Activated T-cell treated with anti-CD3 and anti-CD28 coated beads, Interleukin-2, amount 50 U/mL, for 24 hours (primary cell): Measurements from ENCODE around the gene KRT81.
"Not testable (repeated sequence)": the region's sequence is repeated elsewhere in the genome, so short reads cannot be mapped to it uniquely, and the experiment has no call there.

Source experiments
- DNase-seq: peaks from one replicate; pipeline ENCODE4 v3.0.0-alpha.2; 2020
- H3K27ac Mint-ChIP-seq: 2 replicates; pipeline ENCODE4 v1.8.0; 2020; ENCODE audit warnings: mild to moderate bottlenecking, mixed read lengths
- H3K27me3 Mint-ChIP-seq: 2 replicates; pipeline ENCODE4 v1.8.0; 2020; ENCODE audit warnings: mixed read lengths
- H3K36me3 Mint-ChIP-seq: 2 replicates; pipeline ENCODE4 v1.8.0; 2020; ENCODE audit warnings: low read depth, mixed read lengths
- H3K4me1 Mint-ChIP-seq: 2 replicates; pipeline ENCODE4 v1.8.0; 2020; ENCODE audit warnings: low read depth, mixed read lengths
- H3K4me3 Mint-ChIP-seq: 2 replicates; pipeline ENCODE4 v1.8.0; 2020; ENCODE audit warnings: mild to moderate bottlenecking, moderate library complexity, mixed read lengths
- H3K9me3 Mint-ChIP-seq: 2 replicates; pipeline ENCODE4 v1.8.0; 2020; ENCODE audit warnings: mixed read lengths

KRT81 gene

GRCh38 chr12:52294803-52295202 lies 3.5 kb upstream of the KRT81 start:
- Mint-ChIP-seq H3K4me3 (no peak overlapping the region), H3K36me3 (no peaks in the 10 kb centered on the region), H3K4me1 (no peaks in the 10 kb centered on the region), H3K27ac (no peak overlapping the region), H3K9me3 (no peaks in the 10 kb centered on the region), H3K27me3 (peaks cover 20% of the 10 kb centered on the region)
- DNase-seq: no peak

DNA sequence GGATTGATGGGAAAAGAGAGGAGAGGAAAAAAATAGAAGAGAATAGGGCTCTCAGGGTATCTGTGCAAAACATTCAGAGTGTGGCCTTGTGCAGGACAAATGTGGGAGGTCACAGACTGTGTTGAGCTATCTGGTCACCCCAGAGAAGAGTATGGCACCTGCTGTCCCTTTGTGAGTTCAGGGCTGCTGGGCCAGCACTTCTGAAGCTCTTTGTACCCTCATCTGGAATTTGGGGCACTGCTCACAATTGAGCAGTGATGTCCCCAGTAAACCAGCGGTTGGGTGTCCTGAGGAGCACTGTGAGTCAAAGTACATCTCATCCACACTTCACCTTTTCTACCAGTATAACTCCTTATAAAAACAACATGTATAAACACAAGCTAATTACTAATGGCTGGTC lies 2.6 kb upstream of the KRT81 start:
- no peak overlapping the region for H3K4me3 Mint-ChIP-seq
- peaks cover 17% of the 10 kb centered on the region for H3K27me3 Mint-ChIP-seq
- no peaks in the 10 kb centered on the region for H3K36me3 Mint-ChIP-seq
- no peaks in the 10 kb centered on the region for H3K4me1 Mint-ChIP-seq
- no peak for DNase-seq
- no peaks in the 10 kb centered on the region for H3K9me3 Mint-ChIP-seq
- no peak overlapping the region for H3K27ac Mint-ChIP-seq

- not testable (repeated sequence) for H3K9me3 Mint-ChIP-seq, DNase-seq, H3K27ac Mint-ChIP-seq
Observed at GRCh38 chr12:52290483-52291134, 725 bp downstream of the KRT81 start.

GRCh38 chr12:52287816-52288805 lies 3.2 kb downstream of the KRT81 start:
- H3K36me3 Mint-ChIP-seq, DNase-seq, H3K4me3 Mint-ChIP-seq, H3K27ac Mint-ChIP-seq, H3K9me3 Mint-ChIP-seq, H3K27me3 Mint-ChIP-seq, H3K4me1 Mint-ChIP-seq: not testable (repeated sequence)

More at GRCh38 chr12:52290483-52291134, 725 bp downstream of the KRT81 start:
- not testable (repeated sequence) for H3K36me3 Mint-ChIP-seq, H3K4me3 Mint-ChIP-seq, H3K27me3 Mint-ChIP-seq, H3K4me1 Mint-ChIP-seq

DNA sequence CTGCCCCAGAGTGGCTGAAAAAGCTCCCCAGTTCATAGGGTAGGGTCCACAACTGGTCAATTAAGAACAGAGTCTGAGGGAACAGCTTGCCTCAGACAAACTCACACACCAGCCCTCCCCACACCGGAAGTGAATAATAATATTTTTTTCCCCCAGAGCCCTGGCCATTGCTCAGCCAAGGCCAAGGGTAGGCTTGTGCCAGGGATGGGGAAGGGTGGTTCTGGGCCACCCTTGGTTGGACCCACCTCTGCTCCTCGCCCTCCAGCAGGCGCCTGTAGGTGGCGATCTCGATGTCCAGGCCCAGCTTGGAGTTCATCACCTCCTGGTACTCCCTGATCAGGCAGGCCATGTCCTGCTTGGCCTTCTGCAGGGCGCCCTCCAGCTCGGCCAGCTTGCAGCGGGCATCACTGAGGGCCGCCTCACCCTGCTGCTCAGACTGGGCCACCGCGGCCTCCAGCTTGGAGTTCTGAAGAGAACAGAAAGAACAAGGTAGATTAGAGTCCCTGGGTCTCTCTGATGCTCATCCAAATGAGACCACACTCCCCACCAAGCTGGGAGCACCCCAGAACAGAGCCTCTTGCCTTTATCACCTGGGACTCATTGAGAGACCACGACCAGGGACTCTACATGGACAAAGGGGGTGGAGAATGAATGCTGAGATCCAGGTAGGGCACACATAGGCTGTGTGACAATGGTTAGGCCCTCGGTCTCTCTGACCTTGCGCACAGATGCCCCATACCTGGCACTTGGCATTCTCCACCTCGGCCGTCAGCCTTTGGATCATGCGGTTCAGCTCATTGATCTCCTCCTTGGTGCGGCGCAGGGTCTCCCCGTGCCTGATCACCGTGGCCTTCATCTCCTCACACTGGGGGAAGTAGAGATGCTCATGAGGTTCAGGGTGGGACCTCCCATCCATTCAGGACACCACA lies 4.2 kb downstream of the KRT81 start:
- not testable (repeated sequence) for H3K4me1 Mint-ChIP-seq, H3K36me3 Mint-ChIP-seq, DNase-seq, H3K27me3 Mint-ChIP-seq, H3K27ac Mint-ChIP-seq, H3K4me3 Mint-ChIP-seq, H3K9me3 Mint-ChIP-seq

DNA sequence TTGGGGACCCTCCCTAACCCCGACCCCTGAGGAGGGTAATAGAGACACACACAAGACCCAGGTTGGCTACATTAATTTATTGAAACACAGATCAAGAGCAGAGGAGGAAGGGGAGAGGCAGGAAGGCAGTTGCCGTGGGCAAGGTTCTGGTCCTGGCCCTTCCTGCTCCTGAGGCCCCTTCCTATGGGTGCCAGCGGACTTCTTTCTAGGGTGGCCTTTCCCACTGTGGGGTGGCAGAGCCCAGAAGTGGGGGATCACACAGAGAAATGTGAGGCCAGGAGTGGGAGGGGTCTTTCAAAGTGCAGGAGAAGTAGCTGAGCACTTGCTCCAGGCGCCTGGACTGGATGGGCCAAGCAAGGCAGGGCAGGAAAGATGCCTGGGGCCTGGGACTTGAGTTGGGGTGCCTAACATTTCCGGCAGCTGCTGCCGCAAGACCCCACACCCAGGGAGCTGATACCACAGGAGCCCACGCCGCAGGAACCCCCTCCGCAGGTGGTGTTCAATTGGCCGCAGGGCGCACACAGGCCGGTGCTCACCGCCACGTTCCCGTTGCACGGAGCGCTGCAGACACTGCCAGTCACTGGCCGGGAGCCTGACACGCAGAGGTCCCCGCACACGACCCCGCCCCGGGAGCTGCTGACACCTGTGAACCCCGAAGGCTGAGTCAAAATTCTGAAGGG lies 5.3 kb downstream of the KRT81 start:
- no peaks in the 10 kb centered on the region for H3K36me3 Mint-ChIP-seq
- no peak for DNase-seq
- no peak overlapping the region for H3K27ac Mint-ChIP-seq
- peaks cover 4% of the 10 kb centered on the region for H3K27me3 Mint-ChIP-seq
- H3K9me3 Mint-ChIP-seq: no peaks in the 10 kb centered on the region
- peaks cover 2% of the 10 kb centered on the region for H3K4me1 Mint-ChIP-seq
- no peak overlapping the region for H3K4me3 Mint-ChIP-seq

DNA sequence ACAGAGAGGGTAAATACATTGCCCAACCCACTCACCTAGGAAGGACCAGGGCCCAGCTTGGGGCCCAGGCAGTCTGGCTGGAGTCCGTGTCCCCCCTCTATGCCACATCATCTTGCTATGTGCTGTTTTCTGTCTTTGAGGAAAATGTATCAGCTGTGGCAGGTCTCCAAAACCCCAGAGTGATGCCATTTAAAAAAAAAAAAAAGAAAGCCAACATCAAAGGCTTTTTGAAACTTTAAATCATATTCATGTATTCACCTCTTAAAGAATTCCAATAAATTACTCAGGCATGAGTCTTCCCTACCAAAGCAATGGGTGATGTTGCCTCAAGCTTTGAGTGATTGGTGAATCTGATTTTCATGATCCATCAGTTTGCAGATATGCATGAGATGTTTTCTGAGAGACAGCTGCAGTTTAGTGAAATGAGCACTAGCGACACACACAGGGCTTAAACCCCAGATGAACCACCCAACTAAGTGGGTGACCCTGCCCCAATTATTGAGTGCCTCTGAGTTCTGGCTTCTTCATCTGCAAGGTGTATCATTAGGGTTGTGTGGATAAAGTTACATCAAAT lies 6.1 kb downstream of the KRT81 start:
- Mint-ChIP-seq H3K36me3 (no peaks in the 10 kb centered on the region), H3K27me3 (peaks cover 6% of the 10 kb centered on the region), H3K4me1 (peaks cover 2% of the 10 kb centered on the region), H3K27ac (no peak overlapping the region), H3K9me3 (no peaks in the 10 kb centered on the region), H3K4me3 (no peak overlapping the region)
- DNase-seq: no peak

DNA sequence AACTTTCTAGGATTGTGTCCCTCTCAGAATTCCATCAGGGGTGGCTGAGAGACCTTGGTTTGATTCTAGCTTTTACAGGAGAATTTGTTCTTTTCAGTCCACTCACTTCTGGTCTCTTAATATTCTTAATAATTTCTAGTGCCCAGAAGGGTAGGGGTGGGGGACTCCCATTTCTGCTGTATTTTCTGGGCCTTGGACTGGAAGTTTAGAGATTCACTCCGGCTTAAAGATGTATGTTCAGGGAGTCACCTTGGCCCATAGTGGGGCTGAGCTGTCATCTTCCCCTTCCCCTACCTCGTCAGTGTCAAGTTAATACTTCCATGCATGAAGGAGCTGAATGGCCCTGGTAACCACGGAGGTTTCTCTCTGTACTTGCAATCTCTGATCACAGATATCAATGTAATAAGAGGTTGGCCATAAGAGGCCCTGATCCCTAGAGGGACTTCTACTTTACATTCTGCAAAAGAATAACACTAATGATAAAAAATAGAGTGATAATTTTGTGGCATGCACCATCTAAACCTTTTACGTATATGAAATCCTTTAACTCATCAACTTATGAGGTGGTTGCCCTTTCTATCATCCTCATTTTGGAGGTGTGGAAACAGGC lies 6.7 kb downstream of the KRT81 start:
- H3K27me3 Mint-ChIP-seq: peaks cover 12% of the 10 kb centered on the region
- no peaks in the 10 kb centered on the region for H3K36me3 Mint-ChIP-seq
- H3K4me3 Mint-ChIP-seq: no peak overlapping the region
- no peak overlapping the region for H3K27ac Mint-ChIP-seq
- peaks cover 2% of the 10 kb centered on the region for H3K4me1 Mint-ChIP-seq
- H3K9me3 Mint-ChIP-seq: no peaks in the 10 kb centered on the region
- no peak for DNase-seq

DNA sequence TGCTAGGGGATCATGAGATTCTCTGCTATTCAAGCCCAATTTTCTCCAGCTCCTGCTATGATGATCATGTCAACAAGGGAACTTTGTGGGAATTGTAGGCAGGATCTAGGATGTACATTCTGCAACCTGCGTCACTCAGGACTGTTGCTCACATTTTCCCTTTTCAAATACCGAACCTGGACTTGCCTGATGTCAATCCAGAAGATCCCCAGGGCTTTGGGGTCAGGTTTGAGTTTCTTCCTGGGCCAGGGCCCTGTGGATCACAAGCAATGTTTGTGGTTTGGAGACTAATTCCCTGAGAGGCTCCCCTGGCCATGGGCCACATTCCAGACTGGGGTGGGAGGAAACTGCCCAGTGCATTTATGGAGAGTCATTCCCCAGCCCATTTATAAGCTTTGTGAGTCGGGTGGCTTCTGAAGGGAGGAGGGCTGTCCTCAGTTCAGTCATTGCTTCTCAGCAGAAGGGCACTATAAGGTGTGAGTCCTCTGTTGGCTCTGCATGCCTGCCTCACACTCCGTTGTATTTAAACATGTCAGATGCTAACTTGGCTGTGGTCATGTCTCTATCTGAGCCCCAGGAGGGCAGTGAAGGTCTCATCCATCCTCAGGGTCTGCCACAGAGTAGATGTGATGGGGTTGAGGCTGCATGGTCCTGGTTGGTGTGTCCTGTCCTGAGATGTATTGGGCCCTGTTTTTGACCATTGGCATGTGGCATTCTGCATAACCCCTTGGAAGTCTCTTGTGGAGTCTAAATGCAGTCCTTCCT lies 10.4 kb downstream of the KRT81 start:
- H3K4me1 Mint-ChIP-seq: peaks cover 7% of the 10 kb centered on the region
- H3K27ac Mint-ChIP-seq: no peak overlapping the region
- H3K4me3 Mint-ChIP-seq: no peak overlapping the region
- H3K27me3 Mint-ChIP-seq: peaks cover 35% of the 10 kb centered on the region
- no peaks in the 10 kb centered on the region for H3K9me3 Mint-ChIP-seq
- DNase-seq: no peak
- no peaks in the 10 kb centered on the region for H3K36me3 Mint-ChIP-seq

GRCh38 chr12:52280319-52280795 lies 11.0 kb downstream of the KRT81 start:
- Mint-ChIP-seq H3K4me1 (peaks cover 7% of the 10 kb centered on the region), H3K27me3 (peaks cover 39% of the 10 kb centered on the region), H3K4me3 (no peak overlapping the region), H3K9me3 (no peaks in the 10 kb centered on the region), H3K27ac (no peak overlapping the region), H3K36me3 (no peaks in the 10 kb centered on the region)
- DNase-seq: no peak

GRCh38 chr12:52279422-52280318 lies 11.7 kb downstream of the KRT81 start:
- Mint-ChIP-seq H3K27me3 (peaks cover 39% of the 10 kb centered on the region), H3K36me3 (no peaks in the 10 kb centered on the region), H3K27ac (no peak overlapping the region), H3K4me3 (no peak overlapping the region), H3K9me3 (no peaks in the 10 kb centered on the region), H3K4me1 (peaks cover 7% of the 10 kb centered on the region)
- no peak for DNase-seq
